Measurements from ENCODE around the gene CHIA.

GRCh38 chr1:111323231-111323630 is 32.6 kb downstream of the CHIA start:
- TF ChIP-seq, protein P1, sequence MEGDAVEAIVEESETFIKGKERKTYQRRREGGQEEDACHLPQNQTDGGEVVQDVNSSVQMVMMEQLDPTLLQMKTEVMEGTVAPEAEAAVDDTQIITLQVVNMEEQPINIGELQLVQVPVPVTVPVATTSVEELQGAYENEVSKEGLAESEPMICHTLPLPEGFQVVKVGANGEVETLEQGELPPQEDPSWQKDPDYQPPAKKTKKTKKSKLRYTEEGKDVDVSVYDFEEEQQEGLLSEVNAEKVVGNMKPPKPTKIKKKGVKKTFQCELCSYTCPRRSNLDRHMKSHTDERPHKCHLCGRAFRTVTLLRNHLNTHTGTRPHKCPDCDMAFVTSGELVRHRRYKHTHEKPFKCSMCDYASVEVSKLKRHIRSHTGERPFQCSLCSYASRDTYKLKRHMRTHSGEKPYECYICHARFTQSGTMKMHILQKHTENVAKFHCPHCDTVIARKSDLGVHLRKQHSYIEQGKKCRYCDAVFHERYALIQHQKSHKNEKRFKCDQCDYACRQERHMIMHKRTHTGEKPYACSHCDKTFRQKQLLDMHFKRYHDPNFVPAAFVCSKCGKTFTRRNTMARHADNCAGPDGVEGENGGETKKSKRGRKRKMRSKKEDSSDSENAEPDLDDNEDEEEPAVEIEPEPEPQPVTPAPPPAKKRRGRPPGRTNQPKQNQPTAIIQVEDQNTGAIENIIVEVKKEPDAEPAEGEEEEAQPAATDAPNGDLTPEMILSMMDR (conservative IDR thresholded peaks at IDR 0.05; ENCODE audit: low read length) = no peak
- no peak for TF ChIP-seq EZH2phosphoT487 (IDR thresholded peaks at IDR 0.05; ENCODE audit: borderline replicate concordance, low read depth, low read length)
